ENCODE data around the gene LY6G6D.

DNA sequence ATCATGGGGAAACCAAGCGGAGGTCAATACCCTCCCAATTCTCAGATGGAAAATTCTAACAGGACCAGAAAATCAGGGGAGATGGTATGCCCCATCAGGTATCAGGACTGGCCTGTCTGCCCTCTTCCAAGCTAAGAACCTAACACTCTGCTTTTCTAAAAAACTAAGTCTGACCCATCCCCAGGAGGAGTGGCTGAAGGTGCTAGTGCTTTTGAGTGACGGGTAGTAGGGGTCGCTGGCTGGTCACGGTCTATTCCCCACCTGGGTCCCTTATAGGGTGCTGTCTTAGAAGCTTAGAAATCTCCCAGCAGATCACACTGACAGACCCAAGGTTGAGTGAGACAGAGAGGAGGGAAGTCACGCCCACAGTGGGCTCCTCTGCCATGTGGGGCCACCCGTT is 21.6 kb upstream of the LY6G6D start:
- TF ChIP-seq, protein P1, sequence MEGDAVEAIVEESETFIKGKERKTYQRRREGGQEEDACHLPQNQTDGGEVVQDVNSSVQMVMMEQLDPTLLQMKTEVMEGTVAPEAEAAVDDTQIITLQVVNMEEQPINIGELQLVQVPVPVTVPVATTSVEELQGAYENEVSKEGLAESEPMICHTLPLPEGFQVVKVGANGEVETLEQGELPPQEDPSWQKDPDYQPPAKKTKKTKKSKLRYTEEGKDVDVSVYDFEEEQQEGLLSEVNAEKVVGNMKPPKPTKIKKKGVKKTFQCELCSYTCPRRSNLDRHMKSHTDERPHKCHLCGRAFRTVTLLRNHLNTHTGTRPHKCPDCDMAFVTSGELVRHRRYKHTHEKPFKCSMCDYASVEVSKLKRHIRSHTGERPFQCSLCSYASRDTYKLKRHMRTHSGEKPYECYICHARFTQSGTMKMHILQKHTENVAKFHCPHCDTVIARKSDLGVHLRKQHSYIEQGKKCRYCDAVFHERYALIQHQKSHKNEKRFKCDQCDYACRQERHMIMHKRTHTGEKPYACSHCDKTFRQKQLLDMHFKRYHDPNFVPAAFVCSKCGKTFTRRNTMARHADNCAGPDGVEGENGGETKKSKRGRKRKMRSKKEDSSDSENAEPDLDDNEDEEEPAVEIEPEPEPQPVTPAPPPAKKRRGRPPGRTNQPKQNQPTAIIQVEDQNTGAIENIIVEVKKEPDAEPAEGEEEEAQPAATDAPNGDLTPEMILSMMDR (conservative IDR thresholded peaks at IDR 0.05), result no peak
- TF ChIP-seq ZFX (IDR thresholded peaks at IDR 0.05), result no peak
